Transverse colon (tissue), 4 donors: ENCODE measurements around the gene EMCN.

Experiments
- CTCF ChIP-seq, 5 experiments: fragments of 200-600 bp in 3 of 5; fragments of 450-650 bp in 2 of 5; sonication (generic) in 3 of 5; IDR thresholded peaks; 1 replicate in 2 of 5; 2 replicates in 3 of 5; pipeline ENCODE4 v1.5.1; 2016 to 2017; ENCODE audit warnings: antibody characterized with exemption in 5 of 5, inconsistent platforms in 3 of 5, mild to moderate bottlenecking in 2 of 5, moderate library complexity in 1 of 5
- EP300 ChIP-seq: sonication (generic); formaldehyde crosslinking; IDR thresholded peaks from one replicate; pipeline ENCODE4 v1.6.1; 2017; ENCODE audit warnings: antibody characterized with exemption, low read depth
- POLR2A ChIP-seq: fragments of 450-650 bp; IDR thresholded peaks from one replicate; pipeline ENCODE4 v1.6.1; 2016; ENCODE audit warnings: antibody characterized with exemption, mild to moderate bottlenecking, moderate library complexity
- POLR2AphosphoS5 ChIP-seq, 3 donors: sonication (generic); formaldehyde crosslinking; IDR thresholded peaks; one replicate each; pipeline ENCODE4 v1.6.1; 2016; ENCODE audit warnings: antibody characterized with exemption in 3 of 3

- TF ChIP-seq POLR2A = no peak
- no peak for TF ChIP-seq CTCF (IDR thresholded peaks at IDR 0.05)
- TF ChIP-seq POLR2AphosphoS5 (IDR thresholded peaks at IDR 0.05) = no peak
- no peak for TF ChIP-seq EP300
These were observed 138.2 kb downstream of the EMCN start for GRCh38 chr4:100379583-100380105.
